HG02981 (cell line): ENCODE data around the gene BANP.
"Not testable (repeated sequence)": the region's sequence is repeated elsewhere in the genome, so short reads cannot be mapped to it uniquely, and the experiment has no call there.

Experiments used
- ATAC-seq: cut with Tn5 transposase; IDR thresholded peaks from one replicate; pipeline ENCODE4 v1.9.1; 2021; ENCODE audit warnings: mild to moderate bottlenecking, moderate library complexity; ENCODE audit not compliant: unreplicated experiment

BANP gene

GRCh38 chr16:87990254-87990653 lies 39.0 kb downstream of the BANP start:
- ATAC-seq, result not testable (repeated sequence)

- ATAC-seq, result not testable (repeated sequence)
These were observed 40.9 kb downstream of the BANP start for GRCh38 chr16:87992142-87992541.

DNA sequence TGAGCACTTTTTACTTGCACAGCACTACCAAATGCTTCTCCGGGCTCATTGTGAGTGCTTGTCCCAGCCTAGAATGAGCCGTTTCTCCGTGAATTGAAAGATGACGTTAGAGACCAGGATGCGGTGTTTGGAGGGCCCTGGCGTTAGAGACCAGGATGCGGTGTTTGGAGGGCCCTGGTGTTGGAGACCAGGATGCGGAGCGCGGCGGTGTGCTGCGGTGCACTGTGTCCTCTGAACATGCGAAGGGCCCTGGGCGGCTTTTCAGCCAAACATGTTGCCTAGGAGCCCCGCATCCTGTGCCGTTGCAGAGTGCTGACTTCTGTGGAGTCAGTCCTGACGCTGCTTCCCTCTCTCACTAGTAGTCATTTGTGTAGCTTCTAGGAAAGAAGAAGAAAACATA lies 42.7 kb downstream of the BANP start:
- no peak for ATAC-seq

GRCh38 chr16:87995644-87996043 lies 44.4 kb downstream of the BANP start:
- no peak for ATAC-seq

GRCh38 chr16:87996962-87997880 lies 46.0 kb downstream of the BANP start:
- ATAC-seq, result no peak

DNA sequence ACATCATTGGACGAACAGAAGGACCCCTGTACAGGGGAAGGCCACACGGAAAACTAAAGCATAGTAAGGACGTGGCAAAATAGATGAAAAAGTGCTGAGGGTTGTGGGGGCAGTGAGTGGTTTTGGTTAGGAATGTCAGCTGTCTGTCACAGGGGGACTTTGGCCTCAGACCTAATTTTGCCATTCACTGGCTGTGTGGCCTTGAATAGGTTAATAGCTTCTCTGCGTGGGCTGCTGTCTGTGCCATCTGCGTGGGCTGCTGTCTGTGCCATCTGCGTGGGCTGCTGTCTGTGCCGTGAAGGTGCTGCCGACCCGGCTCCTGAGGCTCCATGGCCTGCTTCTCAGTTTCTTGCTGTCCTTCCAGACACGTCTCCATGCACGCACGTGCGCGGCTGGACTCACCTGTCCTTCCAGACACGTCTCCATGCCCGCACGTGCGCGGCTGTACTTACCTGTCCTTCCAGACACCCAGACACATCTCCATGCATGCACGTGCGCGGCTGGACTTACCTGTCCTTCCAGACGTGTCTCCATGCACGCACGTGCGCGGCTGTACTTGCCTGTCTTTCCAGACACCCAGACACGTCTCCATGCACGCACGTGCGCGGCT lies 47.1 kb downstream of the BANP start:
- ATAC-seq, result not testable (repeated sequence)

DNA sequence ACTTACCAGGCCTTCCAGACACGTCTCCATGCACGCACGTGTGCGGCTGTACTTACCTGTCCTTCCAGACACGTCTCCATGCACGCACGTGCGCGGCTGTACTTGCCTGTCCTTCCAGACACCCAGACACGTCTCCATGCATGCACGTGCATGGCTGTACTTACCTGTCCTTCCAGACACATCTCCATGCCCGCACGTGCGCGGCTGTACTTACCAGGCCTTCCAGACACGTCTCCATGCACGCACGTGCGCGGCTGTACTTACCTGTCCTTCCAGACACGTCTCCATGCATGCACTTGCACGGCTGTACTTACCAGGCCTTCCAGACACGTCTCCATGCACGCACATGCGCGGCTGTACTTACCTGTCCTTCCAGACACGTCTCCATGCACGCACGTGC lies 47.8 kb downstream of the BANP start:
- ATAC-seq, result not testable (repeated sequence)

- no peak for ATAC-seq
These were observed 51.0 kb downstream of the BANP start for GRCh38 chr16:88002211-88002610.

DNA sequence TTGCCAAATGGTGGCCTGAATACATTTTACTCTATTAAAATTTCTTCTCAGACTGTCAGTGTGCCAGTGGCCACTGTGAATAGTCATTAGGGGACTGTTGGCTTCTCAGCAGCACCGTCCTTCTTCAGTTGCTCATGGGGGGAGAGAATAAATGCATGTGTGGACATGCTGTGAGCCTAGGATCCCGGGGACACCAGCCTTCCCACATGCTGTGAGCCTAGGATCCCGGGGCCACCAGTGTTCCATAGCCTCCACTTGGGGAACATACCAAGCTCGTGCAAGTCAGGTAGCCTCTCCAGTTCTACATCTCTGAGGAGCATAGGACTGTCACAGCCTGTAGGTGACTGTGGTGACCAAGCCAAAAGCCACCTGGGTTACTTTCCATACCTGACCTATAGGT lies 51.5 kb downstream of the BANP start:
- ATAC-seq, result no peak

GRCh38 chr16:88003316-88003715 lies 52.1 kb downstream of the BANP start:
- ATAC-seq, result no peak

DNA sequence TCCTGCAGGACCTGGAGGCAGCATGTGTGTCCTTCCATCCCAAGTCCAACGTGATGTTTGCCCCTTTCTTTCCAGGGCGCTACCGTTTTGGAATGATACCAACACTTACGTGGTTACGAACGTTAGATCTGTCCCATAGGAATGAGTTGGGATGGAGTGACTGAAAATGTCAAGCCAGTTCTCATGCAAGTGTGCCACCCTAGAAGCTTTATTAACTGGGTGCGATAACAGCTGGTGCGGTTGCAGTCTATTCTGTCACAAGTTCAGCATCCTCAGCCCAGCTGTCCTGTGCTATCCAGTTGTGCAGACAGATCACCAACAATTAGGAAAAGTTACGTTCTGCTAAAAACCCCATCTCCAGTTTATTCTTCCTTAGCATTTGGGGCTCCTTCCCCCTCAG lies 52.5 kb downstream of the BANP start:
- ATAC-seq, result no peak

DNA sequence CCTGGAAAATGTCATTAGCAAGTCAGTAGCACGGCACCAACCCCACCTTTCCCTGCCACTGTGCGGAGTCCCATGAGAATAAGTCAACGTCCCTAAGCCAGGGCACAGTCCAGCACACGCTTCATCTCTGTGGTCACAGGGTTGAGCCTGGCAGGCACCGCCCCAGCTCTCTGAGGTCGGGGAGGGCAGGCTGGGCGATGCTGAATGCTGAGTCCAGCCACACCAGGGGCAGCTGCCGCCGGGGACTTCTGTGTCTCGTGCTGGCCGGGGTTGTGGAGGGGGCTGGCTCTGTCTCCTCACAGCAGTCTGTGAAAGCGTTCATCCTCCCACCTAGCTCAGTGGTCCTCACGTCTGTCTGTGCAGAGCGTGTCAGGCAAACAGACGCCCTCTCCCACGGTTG lies 53.2 kb downstream of the BANP start:
- ATAC-seq, result no peak

DNA sequence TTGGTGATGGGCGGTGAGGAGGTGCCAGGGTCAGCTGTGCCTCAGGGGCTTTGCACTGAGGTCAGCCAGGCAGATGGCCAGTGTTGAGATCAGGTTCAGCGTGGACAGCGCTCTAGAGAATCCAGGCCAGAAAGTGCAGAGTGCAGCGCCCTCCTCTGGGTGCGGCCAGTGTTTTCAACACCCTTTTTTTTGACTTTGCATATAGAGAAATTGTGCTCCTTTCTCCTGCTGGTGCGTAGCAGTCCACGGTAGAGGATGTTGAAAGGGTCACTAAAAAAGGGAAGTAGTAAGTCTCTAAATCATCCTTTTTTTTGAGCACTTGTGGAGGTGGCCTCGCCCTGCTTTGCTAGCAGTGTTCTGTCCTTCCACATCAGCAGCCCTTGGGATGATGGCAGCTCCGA lies 53.9 kb downstream of the BANP start:
- ATAC-seq, result no peak

GRCh38 chr16:88005968-88006367 lies 54.7 kb downstream of the BANP start:
- no peak for ATAC-seq

DNA sequence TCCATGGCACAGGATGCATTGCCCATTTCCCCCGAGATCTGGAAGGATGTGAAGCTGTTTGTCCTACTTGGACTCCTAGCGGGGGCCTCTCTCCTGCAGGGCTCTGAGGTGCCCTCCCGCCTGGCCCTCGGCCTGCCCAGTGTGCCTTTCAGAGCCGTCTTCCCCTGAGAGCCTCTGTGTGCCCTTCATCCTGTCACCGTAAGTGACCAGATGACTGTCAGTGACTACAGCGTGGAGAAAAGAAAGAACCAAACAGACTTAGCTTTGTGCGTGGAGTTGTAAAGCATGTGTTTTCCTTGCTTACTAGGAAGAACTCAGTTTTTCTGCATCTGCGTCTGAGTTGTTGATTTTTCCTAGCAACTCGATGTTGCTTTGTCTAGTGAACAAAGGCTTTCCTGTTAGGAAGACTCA lies 56.1 kb downstream of the BANP start:
- no peak for ATAC-seq

- ATAC-seq, result no peak
These were observed 57.6 kb downstream of the BANP start for GRCh38 chr16:88008840-88009239.

DNA sequence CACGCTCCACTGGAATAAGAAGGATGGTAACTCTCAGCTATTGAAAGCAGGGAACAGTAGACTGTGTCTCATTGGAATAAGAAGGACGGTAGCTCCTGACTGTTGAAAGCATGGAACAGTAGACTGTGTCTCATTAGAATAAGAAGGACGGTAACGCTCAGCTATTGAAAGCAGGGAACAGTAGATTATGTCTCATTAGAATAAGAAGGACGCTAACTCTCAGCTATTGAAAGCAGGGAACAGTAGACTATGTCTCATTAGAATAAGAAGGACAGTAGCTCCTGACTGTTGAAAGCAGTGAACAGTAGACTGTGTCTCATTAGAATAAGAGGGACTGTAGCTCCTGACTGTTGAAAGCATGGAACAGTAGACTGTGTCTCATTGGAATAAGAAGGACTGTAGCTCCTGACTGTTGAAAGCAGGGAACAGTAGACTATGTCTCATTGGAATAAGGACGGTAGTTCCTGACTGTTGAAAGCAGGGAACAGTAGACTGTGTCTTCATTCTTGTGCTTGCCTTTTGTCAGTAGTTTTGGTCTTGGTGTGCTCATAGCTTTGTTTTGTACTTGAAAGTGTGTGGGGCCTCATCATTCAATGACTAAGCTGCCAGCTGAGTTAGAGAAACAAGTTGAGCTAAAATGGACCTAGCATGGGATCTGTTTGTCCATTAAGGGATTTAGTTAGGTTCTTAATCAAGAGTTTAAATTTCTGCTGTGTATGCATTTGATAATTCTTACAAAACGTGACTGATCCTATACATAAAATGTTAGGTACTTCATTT lies 58.5 kb downstream of the BANP start:
- no peak for ATAC-seq

- ATAC-seq, result no peak
These were observed 59.2 kb downstream of the BANP start for GRCh38 chr16:88010343-88010967.

- ATAC-seq, result no peak
These were observed 59.8 kb downstream of the BANP start for GRCh38 chr16:88010968-88011483.

DNA sequence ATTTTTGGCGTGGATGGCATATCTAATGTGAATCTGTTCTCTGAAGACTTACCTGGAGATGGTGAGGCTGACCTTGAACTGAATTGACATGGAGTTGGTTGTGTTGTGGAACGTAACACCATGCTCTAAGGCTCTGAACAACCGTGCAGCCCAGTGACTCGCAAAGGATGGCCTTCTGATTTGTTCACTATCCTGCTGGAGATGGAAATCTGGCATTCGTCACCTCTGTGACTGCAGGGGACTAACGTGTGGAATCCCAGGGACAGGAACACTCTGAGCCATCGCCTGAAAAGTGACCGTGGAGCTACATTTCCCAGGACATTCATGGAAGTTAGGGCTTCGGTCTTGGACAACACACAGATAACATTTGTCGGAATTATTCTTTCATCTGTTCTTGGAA lies 61.1 kb downstream of the BANP start:
- ATAC-seq, result no peak

GRCh38 chr16:88013091-88013609 lies 61.9 kb downstream of the BANP start:
- no peak for ATAC-seq
